ENCODE data around the gene APP.

APP gene

DNA sequence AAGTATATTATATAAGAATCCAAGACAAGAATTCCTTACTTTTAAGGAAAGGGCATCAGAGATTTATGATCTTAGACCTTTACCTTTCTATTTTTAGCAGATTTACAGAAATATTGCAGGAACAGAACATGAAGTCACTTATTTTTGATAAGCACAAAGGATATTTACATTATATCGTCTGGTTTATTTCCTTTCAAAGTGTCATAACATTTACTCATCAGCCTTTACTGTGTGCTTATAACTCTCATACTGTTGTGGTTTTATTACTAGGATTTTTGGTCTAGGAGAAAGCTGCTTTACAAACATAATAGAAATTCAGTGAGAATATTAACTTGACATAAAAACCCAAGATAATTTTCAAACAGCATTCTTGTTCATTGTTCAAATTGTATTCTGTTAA, 47.6 kb downstream of the APP start (continued):
- TF ChIP-seq SETDB1 (IDR thresholded peaks at IDR 0.05; ENCODE audit: insufficient read length, low read length) = no peak
- TF ChIP-seq WT1 (tag by site-specific recombination; IDR thresholded peaks at IDR 0.05) = no peak
- TF ChIP-seq, protein P1, sequence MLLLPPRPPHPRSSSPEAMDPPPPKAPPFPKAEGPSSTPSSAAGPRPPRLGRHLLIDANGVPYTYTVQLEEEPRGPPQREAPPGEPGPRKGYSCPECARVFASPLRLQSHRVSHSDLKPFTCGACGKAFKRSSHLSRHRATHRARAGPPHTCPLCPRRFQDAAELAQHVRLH (tag by site-specific recombination; IDR thresholded peaks at IDR 0.05) = no peak
- TF ChIP-seq ZNF175 (tag by site-specific recombination; IDR thresholded peaks at IDR 0.05) = no peak
- no peak for TF ChIP-seq ZBTB21 (tag by site-specific recombination; IDR thresholded peaks at IDR 0.05)

GRCh38 chr21:26120828-26121227, 49.7 kb downstream of the APP start:
- no peaks in the 10 kb centered on the region; a peak in 1 of 3 replicates for H3K36me3 ChIP-seq (ENCODE audit: control insufficient read depth in 2 of 2, insufficient read depth in 1 of 2, low read length in 2 of 2)
- ChIA-PET POLR2A (no interaction called here), CTCF (interaction anchor here (0.6 to 1.0 kb wide), 2 partner anchors 9 to 14 kb away, joined by 3 read pairs; no protein-coding TSS in a partner anchor)
- no peak for TF ChIP-seq ZNF202 (tag by site-specific recombination; IDR thresholded peaks at IDR 0.05; ENCODE audit: borderline replicate concordance)
- no peak for TF ChIP-seq KLF17 (tag by site-specific recombination; IDR thresholded peaks at IDR 0.05)
- no peak for TF ChIP-seq HOXA7 (CRISPR knock-in tag; IDR thresholded peaks at IDR 0.05; ENCODE audit: borderline replicate concordance)
- TF ChIP-seq ZNF311 (tag by site-specific recombination; IDR thresholded peaks at IDR 0.05; ENCODE audit: borderline replicate concordance) = no peak
- no peak for TF ChIP-seq HOXD13 (CRISPR knock-in tag; IDR thresholded peaks at IDR 0.05; ENCODE audit: borderline replicate concordance)
- no peak for TF ChIP-seq ZNF530 (tag by site-specific recombination; IDR thresholded peaks at IDR 0.05; ENCODE audit: low read depth)
- TF ChIP-seq ZNF274 (IDR thresholded peaks at IDR 0.05; ENCODE audit: low read length) = no peak
- no peak for TF ChIP-seq ZNF274 (tag by site-specific recombination; IDR thresholded peaks at IDR 0.05; ENCODE audit: borderline replicate concordance)
- no peak for TF ChIP-seq ZNF121 (tag by site-specific recombination; IDR thresholded peaks at IDR 0.05)
- TF ChIP-seq ZBTB49 (tag by site-specific recombination; IDR thresholded peaks at IDR 0.05; ENCODE audit: low read depth) = no peak
- no peaks in the 10 kb centered on the region for H3K9me3 ChIP-seq (ENCODE audit: control insufficient read depth, insufficient read depth, low read depth, low read length)
- H3K4me1 ChIP-seq (ENCODE audit: control insufficient read depth, insufficient read depth, low read length) = peaks cover 36% of the 10 kb centered on the region
- H3K4me3 ChIP-seq (ENCODE audit: low read depth, low read length) = no peak overlapping the region
- no peak overlapping the region for H3K27ac ChIP-seq (ENCODE audit: extremely low read depth, low read depth, low read length)

- H3K9me3 ChIP-seq (ENCODE audit: control insufficient read depth, insufficient read depth, low read depth, low read length) = no peaks in the 10 kb centered on the region
- H3K27ac ChIP-seq (ENCODE audit: extremely low read depth, low read depth, low read length) = no peak overlapping the region
- peaks cover 35% of the 10 kb centered on the region for H3K4me1 ChIP-seq (ENCODE audit: control insufficient read depth, insufficient read depth, low read length)
- CTCF ChIA-PET = no interaction called here
- no peak for TF ChIP-seq OSR2 (tag by site-specific recombination; IDR thresholded peaks at IDR 0.05)
- no peak for TF ChIP-seq YY1 (tag by site-specific recombination; IDR thresholded peaks at IDR 0.05)
- TF ChIP-seq, protein P2, sequence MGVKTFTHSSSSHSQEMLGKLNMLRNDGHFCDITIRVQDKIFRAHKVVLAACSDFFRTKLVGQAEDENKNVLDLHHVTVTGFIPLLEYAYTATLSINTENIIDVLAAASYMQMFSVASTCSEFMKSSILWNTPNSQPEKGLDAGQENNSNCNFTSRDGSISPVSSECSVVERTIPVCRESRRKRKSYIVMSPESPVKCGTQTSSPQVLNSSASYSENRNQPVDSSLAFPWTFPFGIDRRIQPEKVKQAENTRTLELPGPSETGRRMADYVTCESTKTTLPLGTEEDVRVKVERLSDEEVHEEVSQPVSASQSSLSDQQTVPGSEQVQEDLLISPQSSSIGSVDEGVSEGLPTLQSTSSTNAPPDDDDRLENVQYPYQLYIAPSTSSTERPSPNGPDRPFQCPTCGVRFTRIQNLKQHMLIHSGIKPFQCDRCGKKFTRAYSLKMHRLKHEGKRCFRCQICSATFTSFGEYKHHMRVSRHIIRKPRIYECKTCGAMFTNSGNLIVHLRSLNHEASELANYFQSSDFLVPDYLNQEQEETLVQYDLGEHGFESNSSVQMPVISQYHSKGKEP (tag by site-specific recombination; IDR thresholded peaks at IDR 0.05) = 0 out of 2 replicates have a peak, but pooled peaks have one; percentile 1
- no peak overlapping the region for H3K4me3 ChIP-seq (ENCODE audit: low read depth, low read length)
- no peaks in the 10 kb centered on the region; a peak in 1 of 3 replicates for H3K36me3 ChIP-seq (ENCODE audit: control insufficient read depth in 2 of 2, insufficient read depth in 1 of 2, low read length in 2 of 2)
- POLR2A ChIA-PET = no interaction called here
Measured at GRCh38 chr21:26119906-26120305, 50.7 kb downstream of the APP start.

Data from HEK293 (cell line).